ENCODE results near the gene NDRG2. TPM values are rescaled to one million over a fixed set of nuclear protein-coding genes. Genes with fewer than 3 reads are reported as not detected.

The NDRG2 gene
- total and polyA plus RNA-seq, 9 donors: 355 to 703 (median 433) TPM

- Histone ChIP-seq H3K36me3 (no peaks in the 10 kb centered on the region), H3K27ac (no peak overlapping the region), H3K27me3 (no peaks in the 10 kb centered on the region), H3K4me3 (no peak overlapping the region), H3K4me1 (ENCODE audit: insufficient read depth) (no peaks in the 10 kb centered on the region), H3K9me3 (no peaks in the 10 kb centered on the region)
- TF ChIP-seq POLR2A (IDR thresholded peaks at IDR 0.05) (no peak), EP300 (IDR thresholded peaks at IDR 0.05) (no peak), CTCF (IDR thresholded peaks at IDR 0.05) (no peak)
- intact Hi-C loops (cut with DNase I): no loop called here
- WGBS, 3 donors: 74 to 78% (median 78%) methylated on average over 2 of the region's 2 CpGs
- DNase-seq: no peak
These were observed 42.1 kb downstream of the NDRG2 start for GRCh38 chr14:20982646-20983369.

- Histone ChIP-seq H3K4me3 (no peak overlapping the region), H3K27ac (no peak overlapping the region), H3K36me3 (no peaks in the 10 kb centered on the region), H3K4me1 (ENCODE audit: insufficient read depth) (no peaks in the 10 kb centered on the region), H3K27me3 (no peaks in the 10 kb centered on the region), H3K9me3 (no peaks in the 10 kb centered on the region)
- WGBS, 3 donors: 67 to 74% (median 71%) methylated on average over 1 of the region's 1 CpG
- intact Hi-C loops (cut with DNase I): no loop called here
- TF ChIP-seq POLR2A (IDR thresholded peaks at IDR 0.05) (no peak), CTCF (IDR thresholded peaks at IDR 0.05) (no peak), EP300 (IDR thresholded peaks at IDR 0.05) (no peak)
- no peak for DNase-seq
These were observed 44.0 kb downstream of the NDRG2 start for GRCh38 chr14:20980906-20981305.

- DNase-seq: no peak
- H3K4me3 ChIP-seq: no peak overlapping the region
- intact Hi-C loops (cut with DNase I): loop anchor here (10.0 kb wide), 3 partner anchors 46 to 294 kb away; partner anchors contain the start of genes ANG (in 1 of the 4), NDRG2 (in 1 of the 4) and RNASE4 (in 1 of the 4)
- no peaks in the 10 kb centered on the region for H3K36me3 ChIP-seq
- 24 to 38% (median 29%) methylated on average over 1 of the region's 1 CpG for WGBS, 3 donors
- no peaks in the 10 kb centered on the region for H3K4me1 ChIP-seq (ENCODE audit: insufficient read depth)
- no peaks in the 10 kb centered on the region for H3K9me3 ChIP-seq
- no peak overlapping the region for H3K27ac ChIP-seq
- no peaks in the 10 kb centered on the region for H3K27me3 ChIP-seq
- TF ChIP-seq POLR2A (IDR thresholded peaks at IDR 0.05) (no peak), CTCF (IDR thresholded peaks at IDR 0.05) (no peak), EP300 (IDR thresholded peaks at IDR 0.05) (no peak)
These were observed 46.2 kb downstream of the NDRG2 start for GRCh38 chr14:20978687-20979086.

- TF ChIP-seq CTCF (IDR thresholded peaks at IDR 0.05): no peak
- TF ChIP-seq POLR2A (IDR thresholded peaks at IDR 0.05): no peak
- TF ChIP-seq EP300 (IDR thresholded peaks at IDR 0.05): no peak
- Histone ChIP-seq H3K4me3 (no peak overlapping the region), H3K36me3 (no peaks in the 10 kb centered on the region), H3K9me3 (no peaks in the 10 kb centered on the region), H3K4me1 (ENCODE audit: insufficient read depth) (no peaks in the 10 kb centered on the region), H3K27me3 (no peaks in the 10 kb centered on the region), H3K27ac (no peak overlapping the region)
- WGBS, 3 donors: 94 to 100% (median 98%) methylated on average over 1 of the region's 1 CpG
- intact Hi-C loops (cut with DNase I): loop anchor here (10.0 kb wide), 3 partner anchors 49 to 291 kb away; partner anchors contain the start of genes ANG (in 1 of the 4), NDRG2 (in 1 of the 4) and RNASE4 (in 1 of the 4)
- no peak for DNase-seq
These were observed 48.6 kb downstream of the NDRG2 start for GRCh38 chr14:20976291-20976690.

Data from ovary (tissue), 9 donors.